ENCODE measurements around the gene TMEM171.

DNA sequence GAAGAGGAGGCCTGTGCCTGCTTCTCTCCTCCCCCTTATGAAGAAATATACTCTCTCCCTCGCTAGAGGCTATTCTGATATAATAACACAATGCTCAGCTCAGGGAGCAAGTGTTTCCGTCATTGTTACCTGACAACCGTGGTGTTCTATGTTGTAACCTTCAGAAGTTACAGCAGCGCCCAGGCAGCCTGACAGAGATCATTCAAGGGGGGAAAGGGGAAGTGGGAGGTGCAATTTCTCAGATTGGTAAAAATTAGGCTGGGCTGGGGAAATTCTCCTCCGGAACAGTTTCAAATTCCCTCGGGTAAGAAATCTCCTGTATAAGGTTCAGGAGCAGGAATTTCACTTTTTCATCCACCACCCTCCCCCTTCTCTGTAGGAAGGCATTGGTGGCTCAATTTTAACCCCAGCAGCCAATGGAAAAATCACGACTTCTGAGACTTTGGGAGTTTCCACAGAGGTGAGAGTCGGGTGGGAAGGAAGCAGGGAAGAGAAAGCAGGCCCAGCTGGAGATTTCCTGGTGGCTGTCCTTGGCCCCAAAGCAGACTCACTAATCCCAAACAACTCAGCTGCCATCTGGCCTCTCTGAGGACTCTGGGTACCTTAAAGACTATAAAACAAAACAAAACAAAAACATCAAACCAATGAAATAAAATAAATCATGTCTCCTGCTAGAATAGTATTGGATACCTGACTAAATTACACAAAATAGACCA lies 53.9 kb downstream of the TMEM171 start:
- no peak for TF ChIP-seq POLR2A (IDR thresholded peaks at IDR 0.05; ENCODE audit: low read length)
- no peak for TF ChIP-seq GATA1 (IDR thresholded peaks at IDR 0.05; ENCODE audit: low read depth, low read length)
